Cardiac fibroblast (primary cell): Measurements from ENCODE around the gene KRT1.

Experiments used
- DNase-seq, 2 donors: peaks; one replicate each; pipeline versions ENCODE4 v3.0.0 to v3.0.0-alpha.2; 2010; ENCODE audit warnings: low read depth in 2 of 2
- H3K4me3 ChIP-seq, 2 donors: replicated peaks in 1 of 2; 1 replicate in 1 of 2; 2 replicates in 1 of 2; pipeline ENCODE4 v1.5.1; 2011; ENCODE audit warnings: low read depth in 2 of 2, low read length in 2 of 2, mild to moderate bottlenecking in 2 of 2, moderate library complexity in 1 of 2
- TF ChIP-seq, protein P1 (sequence below): IDR thresholded peaks from one replicate; pipeline ENCODE4 v1.5.1; 2011; ENCODE audit warnings: low read depth, mild to moderate bottlenecking, low read length, inconsistent platforms

The KRT1 gene

DNA sequence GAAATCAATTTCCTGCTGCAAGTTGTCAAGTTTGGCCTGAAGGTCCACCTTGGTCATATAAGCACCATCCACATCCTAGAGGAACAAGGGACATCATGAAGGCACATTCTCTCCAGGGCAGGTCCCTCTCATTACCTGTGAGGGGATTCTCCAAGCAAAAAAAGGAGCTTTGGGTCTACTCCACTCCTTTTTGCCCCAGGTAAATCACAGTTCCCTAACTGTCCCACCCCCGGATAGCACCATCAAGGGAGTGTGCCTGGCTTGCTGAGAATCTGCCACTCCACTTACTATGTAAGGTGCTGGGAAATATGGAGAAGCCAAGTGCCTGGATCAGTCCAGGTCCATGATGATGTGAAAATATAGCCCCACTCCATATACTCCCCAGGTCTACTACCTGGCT is 2.5 kb downstream of the KRT1 start:
- TF ChIP-seq, protein P1, sequence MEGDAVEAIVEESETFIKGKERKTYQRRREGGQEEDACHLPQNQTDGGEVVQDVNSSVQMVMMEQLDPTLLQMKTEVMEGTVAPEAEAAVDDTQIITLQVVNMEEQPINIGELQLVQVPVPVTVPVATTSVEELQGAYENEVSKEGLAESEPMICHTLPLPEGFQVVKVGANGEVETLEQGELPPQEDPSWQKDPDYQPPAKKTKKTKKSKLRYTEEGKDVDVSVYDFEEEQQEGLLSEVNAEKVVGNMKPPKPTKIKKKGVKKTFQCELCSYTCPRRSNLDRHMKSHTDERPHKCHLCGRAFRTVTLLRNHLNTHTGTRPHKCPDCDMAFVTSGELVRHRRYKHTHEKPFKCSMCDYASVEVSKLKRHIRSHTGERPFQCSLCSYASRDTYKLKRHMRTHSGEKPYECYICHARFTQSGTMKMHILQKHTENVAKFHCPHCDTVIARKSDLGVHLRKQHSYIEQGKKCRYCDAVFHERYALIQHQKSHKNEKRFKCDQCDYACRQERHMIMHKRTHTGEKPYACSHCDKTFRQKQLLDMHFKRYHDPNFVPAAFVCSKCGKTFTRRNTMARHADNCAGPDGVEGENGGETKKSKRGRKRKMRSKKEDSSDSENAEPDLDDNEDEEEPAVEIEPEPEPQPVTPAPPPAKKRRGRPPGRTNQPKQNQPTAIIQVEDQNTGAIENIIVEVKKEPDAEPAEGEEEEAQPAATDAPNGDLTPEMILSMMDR = no peak
- H3K4me3 ChIP-seq = no peak overlapping the region
- DNase-seq = no peak

DNA sequence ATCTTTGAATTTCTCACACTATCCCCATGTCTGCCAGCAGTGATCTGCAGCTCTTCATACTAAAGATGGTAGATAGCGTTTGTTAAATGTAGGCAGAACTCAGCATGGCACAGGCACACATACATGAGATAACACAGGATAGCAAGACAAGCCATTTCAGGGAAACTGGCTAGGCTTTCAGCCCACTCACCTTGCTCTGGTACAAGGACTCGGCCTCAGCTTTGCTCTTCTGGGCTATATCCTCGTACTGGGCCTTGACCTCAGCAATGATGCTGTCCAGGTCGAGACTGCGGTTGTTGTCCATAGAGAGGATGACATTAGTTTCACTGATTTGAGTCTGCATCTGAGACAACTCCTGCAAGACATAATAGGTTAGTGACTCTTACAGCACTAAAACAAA is 3.1 kb downstream of the KRT1 start:
- DNase-seq = no peak

DNA sequence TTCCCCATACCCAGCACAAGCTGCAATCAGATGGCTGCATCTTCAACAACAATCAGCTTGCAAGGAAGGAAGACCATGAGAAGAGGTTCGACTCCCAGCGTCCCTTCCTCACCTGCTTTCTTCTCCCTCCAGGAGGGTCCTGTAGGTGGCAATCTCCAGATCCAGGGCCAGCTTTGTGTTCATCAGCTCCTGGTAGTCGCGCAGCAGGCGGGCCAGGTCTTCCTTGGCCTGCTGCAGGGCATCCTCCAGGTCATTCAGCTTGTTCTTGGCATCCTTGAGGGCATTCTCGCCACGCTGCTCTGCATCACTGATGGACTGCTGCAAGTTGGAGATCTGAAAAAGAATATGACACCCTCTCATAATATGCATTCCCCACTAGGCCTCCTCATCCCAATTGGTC is 4.0 kb downstream of the KRT1 start:
- TF ChIP-seq, protein P1 = no peak
- no peak for DNase-seq
- no peak overlapping the region for H3K4me3 ChIP-seq

More for the DNA sequence above, 3.1 kb downstream of the KRT1 start:
- TF ChIP-seq, protein P1 = no peak
- H3K4me3 ChIP-seq = no peak overlapping the region

DNA sequence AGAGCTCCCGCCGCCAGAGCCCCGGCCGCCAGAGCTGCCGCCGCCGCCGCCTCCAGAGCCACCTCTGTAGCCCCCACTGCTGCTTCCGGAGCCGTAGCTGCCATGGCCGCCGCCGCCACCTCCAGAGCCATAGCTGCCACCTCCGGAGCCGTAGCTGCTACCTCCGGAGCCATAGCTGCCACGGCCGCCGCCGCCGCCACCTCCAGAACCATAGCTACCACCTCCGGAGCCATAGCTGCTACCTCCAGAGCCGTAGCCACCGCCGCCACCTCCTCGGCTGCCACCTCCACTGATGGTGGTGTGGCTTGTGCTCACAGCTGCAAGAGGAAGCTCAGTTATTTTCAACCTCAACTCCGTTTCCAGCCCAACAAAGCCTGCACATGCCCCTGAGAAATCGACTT is 4.9 kb downstream of the KRT1 start:
- TF ChIP-seq, protein P1 = no peak
- H3K4me3 ChIP-seq = no peak overlapping the region
- DNase-seq = no peak

DNA sequence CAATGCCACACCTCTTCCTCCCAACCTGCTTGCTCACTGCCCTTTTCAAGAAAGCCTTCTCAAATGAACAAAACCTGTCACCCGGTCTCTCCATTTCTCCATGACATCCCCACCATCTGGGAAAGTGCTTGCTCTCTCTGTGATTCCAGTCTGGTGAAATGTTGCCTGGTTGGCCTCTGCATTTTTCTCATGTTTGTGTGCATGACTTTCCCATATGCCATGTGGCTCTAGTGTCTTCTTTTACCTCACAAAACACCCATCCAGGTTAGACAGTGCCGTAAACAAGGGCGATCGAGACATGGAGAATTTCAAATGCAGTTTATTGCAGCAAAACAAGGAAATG is 5.8 kb downstream of the KRT1 start:
- H3K4me3 ChIP-seq = no peak overlapping the region
- TF ChIP-seq, protein P1 = no peak
- DNase-seq = no peak

DNA sequence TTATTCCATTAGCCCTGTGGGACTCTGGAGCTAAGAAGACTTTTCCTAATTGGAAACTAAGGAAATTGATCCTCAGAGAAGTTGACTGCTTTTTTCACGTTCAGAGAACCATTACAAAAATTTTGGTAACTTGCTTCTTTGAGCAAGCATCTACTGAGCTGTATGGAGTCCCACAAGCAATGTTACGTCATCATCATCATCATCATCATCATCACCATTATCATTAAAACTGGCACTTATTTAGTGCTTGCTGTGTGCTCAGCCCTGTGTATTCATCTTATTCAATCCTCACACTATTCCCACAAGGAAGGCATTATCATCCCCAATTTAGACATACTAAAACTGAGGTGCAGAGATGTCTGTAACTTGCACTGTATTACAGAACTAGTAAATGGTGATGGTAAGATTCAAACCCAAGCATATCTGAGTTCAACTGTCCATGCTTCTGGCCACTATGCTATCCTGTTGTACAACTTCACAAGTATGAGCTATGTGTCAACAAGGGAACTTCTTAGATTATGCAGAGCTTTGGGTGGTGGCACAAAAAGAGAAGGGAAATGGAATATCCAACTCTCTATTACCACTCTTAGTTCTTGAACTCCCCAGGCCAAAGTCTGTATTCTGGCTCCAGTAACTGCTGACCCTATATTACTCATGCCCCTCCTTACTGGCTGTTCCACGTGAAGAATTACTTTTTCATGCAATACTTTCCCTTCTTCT is 6.3 kb downstream of the KRT1 start:
- DNase-seq = no peak
- no peak overlapping the region for H3K4me3 ChIP-seq
- TF ChIP-seq, protein P1 = no peak

DNA sequence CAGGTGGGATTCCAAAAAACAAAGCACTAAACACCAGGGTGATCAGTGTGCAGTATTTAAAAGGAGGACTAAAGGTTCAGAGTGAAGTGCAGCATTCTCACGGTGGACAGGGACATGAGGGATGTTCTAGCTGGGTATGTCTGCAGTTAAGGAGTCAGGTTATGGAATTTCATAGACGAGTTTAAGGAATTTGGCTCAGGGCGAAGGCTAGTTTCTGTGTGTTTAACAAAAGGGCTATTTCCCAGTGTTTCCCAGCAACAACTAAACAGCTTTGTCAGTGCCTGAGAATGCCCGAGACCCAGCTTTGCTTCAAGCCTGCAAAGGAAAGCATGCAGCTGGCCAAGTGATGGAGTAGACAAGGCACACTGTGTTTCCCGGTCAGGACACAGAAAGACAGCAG is 7.0 kb downstream of the KRT1 start:
- no peak overlapping the region for H3K4me3 ChIP-seq
- no peak for DNase-seq
- TF ChIP-seq, protein P1 = no peak
